LNCaP clone FGC (cell line): ENCODE measurements around the gene SETD9.

ENCODE experiments used
- DNase-seq: peaks from one replicate; pipeline ENCODE4 v3.0.0-alpha.2; 2011; ENCODE audit warnings: low read depth
- H3K4me3 ChIP-seq: 2 replicates; pipeline ENCODE4 v1.5.1; 2011; ENCODE audit warnings: mild to moderate bottlenecking, low read depth, low read length, control low read depth
- CTCF ChIP-seq: IDR thresholded peaks from 2 replicates; pipeline ENCODE4 v1.5.1; 2012; ENCODE audit warnings: mild to moderate bottlenecking; ENCODE audit not compliant: control insufficient read depth, insufficient read depth; ENCODE audit errors: extremely low read depth

SETD9 gene

GRCh38 chr5:56951126-56951945 lies 41.9 kb downstream of the SETD9 start:
- peak overlapping the region; percentile 85 for H3K4me3 ChIP-seq
- no peak for TF ChIP-seq CTCF
- no peak for DNase-seq

- H3K4me3 ChIP-seq = peak within 1 kb of the TSS; percentile 85
- DNase-seq = peak; percentile 22
- TF ChIP-seq CTCF = no peak
Observed at GRCh38 chr5:56951946-56952691, 42.7 kb downstream of the SETD9 start, which contains the start of gene MIER3. Gene MIER3, minus strand, starts transcription at chr5:56952123. Its CDS starts 21 bp downstream, at chr5:56952102.

- TF ChIP-seq CTCF = no peak
- DNase-seq = no peak
- no peak overlapping the region for H3K4me3 ChIP-seq
Observed at GRCh38 chr5:56954262-56954661, 44.9 kb downstream of the SETD9 start.

GRCh38 chr5:56958595-56958994 lies 49.2 kb downstream of the SETD9 start:
- TF ChIP-seq CTCF = no peak
- H3K4me3 ChIP-seq = no peak overlapping the region
- DNase-seq = no peak

GRCh38 chr5:56959326-56959725 lies 49.9 kb downstream of the SETD9 start:
- DNase-seq = no peak
- H3K4me3 ChIP-seq = no peak overlapping the region
- TF ChIP-seq CTCF = no peak

- H3K4me3 ChIP-seq = no peak overlapping the region
- no peak for TF ChIP-seq CTCF
- DNase-seq = no peak
Observed at GRCh38 chr5:56961746-56962145, 52.4 kb downstream of the SETD9 start.
